HL-60 (cell line): ENCODE measurements around the gene CBX8.

Experiments
- DNase-seq, 2 experiments: peaks; one replicate each; pipeline ENCODE4 v3.0.0-alpha.2; 2010 to 2020; ENCODE audit warnings: low read depth in 1 of 2, low spot score in 1 of 2
- H3K27ac ChIP-seq: fragments of 250-450 bp; sonication (Bioruptor Pico); replicated peaks from 2 replicates; pipeline ENCODE4 v1.5.1; 2020; ENCODE audit warnings: mild to moderate bottlenecking, moderate library complexity
- H3K27me3 ChIP-seq: fragments of 250-450 bp; sonication (Bioruptor Pico); 2 replicates; pipeline ENCODE4 v1.5.1; 2021; ENCODE audit warnings: mild to moderate bottlenecking, moderate library complexity; ENCODE audit not compliant: insufficient read depth, poor library complexity, severe bottlenecking
- H3K4me3 ChIP-seq: replicated peaks from 2 replicates; pipeline ENCODE4 v1.5.1; 2011; ENCODE audit warnings: mild to moderate bottlenecking, control low read depth, low read length; ENCODE audit not compliant: insufficient read depth
- GABPA ChIP-seq: IDR thresholded peaks from 2 replicates; pipeline ENCODE4 v1.6.1; 2012; ENCODE audit warnings: low read depth
- POLR2AphosphoS5 ChIP-seq: IDR thresholded peaks from 2 replicates; pipeline ENCODE4 v1.6.1; 2012; ENCODE audit warnings: low read depth
- SPI1 ChIP-seq: IDR thresholded peaks from 2 replicates; pipeline ENCODE4 v1.6.1; 2012; ENCODE audit warnings: low read depth, mild to moderate bottlenecking, borderline replicate concordance
- TF ChIP-seq, protein P1 (sequence below): IDR thresholded peaks from one replicate; pipeline ENCODE4 v1.5.1; 2011; ENCODE audit warnings: low read length, control low read depth, inconsistent platforms; ENCODE audit not compliant: insufficient read depth
- TF ChIP-seq, protein P2 (sequence below): IDR thresholded peaks from 2 replicates; pipeline ENCODE4 v1.6.1; 2012; ENCODE audit warnings: low read depth; ENCODE audit not compliant: insufficient replicate concordance

The CBX8 gene

DNA sequence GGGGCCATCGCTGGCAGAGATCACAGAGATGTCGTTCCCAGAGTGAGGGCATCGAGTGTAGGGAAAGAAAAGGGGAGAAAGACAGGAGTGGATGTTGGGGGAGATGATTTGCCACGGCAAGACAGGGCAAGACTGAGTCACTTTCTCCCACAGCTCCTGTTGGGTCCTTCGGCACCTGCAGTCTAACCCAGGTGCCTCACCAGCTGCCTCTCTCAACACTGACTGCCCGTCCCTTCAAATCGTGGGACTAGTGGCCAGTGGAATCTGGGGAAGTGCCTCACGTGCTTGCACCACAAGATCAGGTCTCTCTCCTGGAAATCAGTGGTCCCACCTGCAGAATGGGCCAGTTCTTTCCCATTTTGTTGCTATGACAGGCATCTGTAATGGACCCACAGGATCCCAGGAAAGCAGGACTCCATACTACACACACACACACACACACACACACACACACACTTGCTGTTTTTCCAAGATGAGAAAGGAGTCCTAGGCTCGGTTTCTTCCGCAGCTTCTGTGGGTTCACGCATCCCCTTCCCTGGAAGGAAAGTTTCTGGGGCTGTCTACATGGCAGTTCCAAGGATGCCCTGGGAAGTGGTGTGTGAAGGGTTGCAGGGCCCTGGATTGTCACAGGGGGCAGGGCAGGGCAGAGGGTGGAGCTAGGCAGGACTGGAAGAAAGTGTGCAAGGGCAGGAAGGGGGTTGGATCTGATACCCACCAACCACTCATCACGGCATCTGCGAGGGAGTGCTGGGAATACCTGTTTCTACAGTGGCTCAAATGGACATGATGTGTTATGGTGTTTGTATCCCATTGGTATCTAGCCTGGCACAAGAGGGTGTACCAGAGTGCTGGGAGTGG, 10.2 kb upstream of the CBX8 start:
- no peak for DNase-seq
- Histone ChIP-seq H3K4me3 (no peak overlapping the region), H3K27ac (no peak overlapping the region), H3K27me3 (peaks cover 78% of the 10 kb centered on the region)
- TF ChIP-seq, protein P1, sequence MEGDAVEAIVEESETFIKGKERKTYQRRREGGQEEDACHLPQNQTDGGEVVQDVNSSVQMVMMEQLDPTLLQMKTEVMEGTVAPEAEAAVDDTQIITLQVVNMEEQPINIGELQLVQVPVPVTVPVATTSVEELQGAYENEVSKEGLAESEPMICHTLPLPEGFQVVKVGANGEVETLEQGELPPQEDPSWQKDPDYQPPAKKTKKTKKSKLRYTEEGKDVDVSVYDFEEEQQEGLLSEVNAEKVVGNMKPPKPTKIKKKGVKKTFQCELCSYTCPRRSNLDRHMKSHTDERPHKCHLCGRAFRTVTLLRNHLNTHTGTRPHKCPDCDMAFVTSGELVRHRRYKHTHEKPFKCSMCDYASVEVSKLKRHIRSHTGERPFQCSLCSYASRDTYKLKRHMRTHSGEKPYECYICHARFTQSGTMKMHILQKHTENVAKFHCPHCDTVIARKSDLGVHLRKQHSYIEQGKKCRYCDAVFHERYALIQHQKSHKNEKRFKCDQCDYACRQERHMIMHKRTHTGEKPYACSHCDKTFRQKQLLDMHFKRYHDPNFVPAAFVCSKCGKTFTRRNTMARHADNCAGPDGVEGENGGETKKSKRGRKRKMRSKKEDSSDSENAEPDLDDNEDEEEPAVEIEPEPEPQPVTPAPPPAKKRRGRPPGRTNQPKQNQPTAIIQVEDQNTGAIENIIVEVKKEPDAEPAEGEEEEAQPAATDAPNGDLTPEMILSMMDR, result no peak
- TF ChIP-seq POLR2AphosphoS5, result no peak
- TF ChIP-seq, protein P2, sequence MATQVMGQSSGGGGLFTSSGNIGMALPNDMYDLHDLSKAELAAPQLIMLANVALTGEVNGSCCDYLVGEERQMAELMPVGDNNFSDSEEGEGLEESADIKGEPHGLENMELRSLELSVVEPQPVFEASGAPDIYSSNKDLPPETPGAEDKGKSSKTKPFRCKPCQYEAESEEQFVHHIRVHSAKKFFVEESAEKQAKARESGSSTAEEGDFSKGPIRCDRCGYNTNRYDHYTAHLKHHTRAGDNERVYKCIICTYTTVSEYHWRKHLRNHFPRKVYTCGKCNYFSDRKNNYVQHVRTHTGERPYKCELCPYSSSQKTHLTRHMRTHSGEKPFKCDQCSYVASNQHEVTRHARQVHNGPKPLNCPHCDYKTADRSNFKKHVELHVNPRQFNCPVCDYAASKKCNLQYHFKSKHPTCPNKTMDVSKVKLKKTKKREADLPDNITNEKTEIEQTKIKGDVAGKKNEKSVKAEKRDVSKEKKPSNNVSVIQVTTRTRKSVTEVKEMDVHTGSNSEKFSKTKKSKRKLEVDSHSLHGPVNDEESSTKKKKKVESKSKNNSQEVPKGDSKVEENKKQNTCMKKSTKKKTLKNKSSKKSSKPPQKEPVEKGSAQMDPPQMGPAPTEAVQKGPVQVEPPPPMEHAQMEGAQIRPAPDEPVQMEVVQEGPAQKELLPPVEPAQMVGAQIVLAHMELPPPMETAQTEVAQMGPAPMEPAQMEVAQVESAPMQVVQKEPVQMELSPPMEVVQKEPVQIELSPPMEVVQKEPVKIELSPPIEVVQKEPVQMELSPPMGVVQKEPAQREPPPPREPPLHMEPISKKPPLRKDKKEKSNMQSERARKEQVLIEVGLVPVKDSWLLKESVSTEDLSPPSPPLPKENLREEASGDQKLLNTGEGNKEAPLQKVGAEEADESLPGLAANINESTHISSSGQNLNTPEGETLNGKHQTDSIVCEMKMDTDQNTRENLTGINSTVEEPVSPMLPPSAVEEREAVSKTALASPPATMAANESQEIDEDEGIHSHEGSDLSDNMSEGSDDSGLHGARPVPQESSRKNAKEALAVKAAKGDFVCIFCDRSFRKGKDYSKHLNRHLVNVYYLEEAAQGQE, result no peak
- TF ChIP-seq SPI1, result no peak
- no peak for TF ChIP-seq GABPA

DNA sequence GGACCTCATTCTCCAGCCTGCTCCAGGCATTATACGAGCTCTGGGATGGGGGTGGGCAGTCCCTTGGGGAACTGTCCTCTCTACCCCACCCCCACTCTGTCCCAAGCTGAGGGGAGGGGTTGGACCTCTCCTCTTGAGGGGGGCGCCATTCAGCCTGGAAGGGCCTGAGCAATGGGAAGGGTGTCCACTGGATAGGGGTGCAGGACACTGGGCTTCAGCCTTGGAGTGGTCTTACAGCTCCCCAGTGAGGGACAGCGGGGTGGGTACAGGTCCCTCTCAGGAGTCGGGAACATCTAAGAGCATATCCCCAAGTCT, 9.5 kb upstream of the CBX8 start:
- no peak for DNase-seq
- TF ChIP-seq SPI1 (no peak), GABPA (no peak), POLR2AphosphoS5 (no peak)
- TF ChIP-seq, protein P2, result no peak
- TF ChIP-seq, protein P1, result no peak
- Histone ChIP-seq H3K27me3 (peaks cover 78% of the 10 kb centered on the region), H3K4me3 (no peak overlapping the region), H3K27ac (no peak overlapping the region)

DNA sequence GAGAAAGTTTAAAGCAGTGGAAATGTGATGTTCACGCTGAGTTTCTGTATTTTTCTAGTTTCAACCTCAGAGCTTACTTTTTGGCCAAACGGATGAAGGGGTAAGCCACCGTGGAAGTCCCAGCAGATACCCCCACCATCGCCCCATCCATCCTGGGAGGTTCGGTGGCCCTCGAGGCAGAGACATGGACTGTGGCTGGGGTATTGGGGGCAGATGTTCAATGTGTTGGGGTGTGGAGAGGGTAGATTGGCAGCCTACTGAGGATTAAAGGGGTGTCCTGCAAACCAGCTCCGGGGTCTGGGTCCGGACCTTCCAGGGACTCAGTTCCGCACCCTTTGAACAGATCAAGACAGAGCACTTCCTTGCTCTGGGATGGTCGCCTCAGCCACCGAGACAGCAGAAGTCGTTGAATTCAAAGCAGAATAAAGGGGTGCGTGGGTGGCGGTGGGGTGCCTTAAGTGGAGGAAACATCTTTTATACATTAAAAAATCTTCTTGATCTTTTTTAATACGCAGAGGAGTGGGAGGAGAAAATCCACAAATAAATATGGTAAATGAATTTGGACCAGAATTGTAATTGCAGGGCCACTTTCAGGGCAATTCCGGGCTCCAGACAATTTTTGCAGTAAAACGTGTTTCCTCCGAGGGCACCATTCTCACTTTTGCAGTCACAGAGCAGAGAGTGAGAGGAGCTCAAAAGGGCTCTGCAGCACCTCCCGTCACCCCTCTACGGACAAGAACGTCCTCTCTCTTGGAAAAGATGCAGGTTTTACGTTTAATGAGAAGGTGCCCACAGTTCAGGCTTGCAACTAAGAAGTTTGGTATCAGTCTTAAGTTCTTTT, 8.2 kb upstream of the CBX8 start:
- H3K4me3 ChIP-seq, result no peak overlapping the region
- TF ChIP-seq GABPA, result no peak
- no peak for TF ChIP-seq POLR2AphosphoS5
- TF ChIP-seq, protein P1, result no peak
- TF ChIP-seq SPI1, result no peak
- TF ChIP-seq, protein P2, result no peak
- no peak for DNase-seq
- no peak overlapping the region for H3K27ac ChIP-seq
- H3K27me3 ChIP-seq, result peaks cover 81% of the 10 kb centered on the region
